GM19438 (cell line): ENCODE results near the gene STX1B.
"Not testable (repeated sequence)": the region's sequence is repeated elsewhere in the genome, so short reads cannot be mapped to it uniquely, and the experiment has no call there.

ENCODE experiments used
- ATAC-seq: cut with Tn5 transposase; IDR thresholded peaks from one replicate; pipeline ENCODE4 v1.9.1; 2021; ENCODE audit warnings: low read depth; ENCODE audit not compliant: unreplicated experiment

Gene STX1B

DNA sequence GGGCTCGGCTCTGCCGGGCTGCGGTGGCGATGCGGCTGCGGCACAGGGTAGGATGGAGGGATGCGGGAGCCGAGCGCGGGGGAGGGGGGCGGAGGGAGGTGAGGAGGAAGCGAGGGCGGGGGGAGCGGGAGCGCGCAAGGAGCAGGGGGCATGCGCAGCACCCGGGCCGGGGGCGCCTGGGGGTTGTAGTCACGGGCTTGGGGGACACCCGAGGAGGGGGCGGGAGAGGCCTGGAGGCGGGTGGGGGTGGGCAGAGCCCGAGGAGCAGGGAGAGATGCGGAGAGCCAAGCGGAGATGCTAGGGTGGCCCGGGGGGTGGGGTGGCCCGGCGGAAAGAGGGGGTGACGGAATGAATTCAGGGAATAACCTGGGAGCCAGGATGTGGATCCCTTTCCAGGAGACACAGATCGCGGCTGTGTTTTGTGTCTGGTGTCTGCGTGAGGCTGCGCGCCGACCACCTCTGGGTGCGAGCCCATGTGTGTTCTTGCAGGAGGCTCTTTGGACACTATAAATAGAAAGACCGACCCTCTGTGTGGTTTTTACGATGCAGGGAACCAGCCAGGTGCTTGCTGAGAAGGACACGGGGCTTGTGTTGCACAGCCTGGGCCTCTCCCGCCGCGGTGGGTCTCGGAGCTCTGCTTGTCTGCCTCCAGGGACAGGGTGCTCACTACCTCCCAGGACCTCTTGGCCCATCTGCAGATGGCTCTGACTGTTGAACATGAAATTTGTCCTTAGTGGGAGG, at the start of gene STX1B:
TSS of gene STX1B (minus strand) at position 54 of the 741 bp plus-strand sequence. CDS start 242 bp downstream, outside the sequence.
- ATAC-seq = no peak

DNA sequence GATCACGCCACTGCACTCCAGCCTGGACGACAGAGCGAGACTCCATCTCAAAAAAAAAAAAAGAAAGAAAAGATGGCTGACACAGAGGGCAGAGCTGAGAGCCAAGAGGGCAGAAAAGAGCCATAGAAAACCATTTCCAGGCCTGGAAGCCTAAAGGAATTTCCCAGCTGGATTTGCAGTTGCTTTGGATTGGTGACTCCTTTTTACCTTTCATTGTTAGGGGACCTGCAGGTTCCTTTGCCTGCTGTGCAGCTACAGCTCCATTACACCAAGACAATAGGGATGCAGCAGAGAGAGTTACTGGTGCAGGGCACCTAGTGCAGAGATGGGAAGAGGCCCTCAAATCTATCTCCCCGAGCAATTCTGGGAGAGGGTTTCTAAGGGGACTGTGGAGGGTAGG, 45.2 kb upstream of the STX1B start:
- ATAC-seq = no peak

DNA sequence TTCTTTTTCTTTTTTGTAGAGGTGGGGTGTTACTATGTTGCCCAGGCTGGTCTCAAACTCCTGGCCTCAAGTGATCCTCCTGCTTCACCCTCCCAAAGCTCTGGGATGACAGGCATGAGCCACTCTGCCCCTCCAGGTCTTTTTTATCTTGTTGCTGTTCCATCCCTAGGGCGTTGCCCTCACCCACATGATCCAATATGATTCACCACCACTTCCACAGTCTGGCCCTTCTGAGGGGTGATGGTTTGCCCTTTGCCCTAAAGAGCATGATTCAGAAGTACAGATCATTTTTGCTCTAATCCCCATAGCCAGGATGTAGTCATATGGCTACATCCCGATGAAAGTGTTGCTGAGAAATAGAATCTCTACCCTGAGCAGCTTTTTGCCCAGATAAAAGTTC, 41.7 kb upstream of the STX1B start:
- ATAC-seq = no peak

DNA sequence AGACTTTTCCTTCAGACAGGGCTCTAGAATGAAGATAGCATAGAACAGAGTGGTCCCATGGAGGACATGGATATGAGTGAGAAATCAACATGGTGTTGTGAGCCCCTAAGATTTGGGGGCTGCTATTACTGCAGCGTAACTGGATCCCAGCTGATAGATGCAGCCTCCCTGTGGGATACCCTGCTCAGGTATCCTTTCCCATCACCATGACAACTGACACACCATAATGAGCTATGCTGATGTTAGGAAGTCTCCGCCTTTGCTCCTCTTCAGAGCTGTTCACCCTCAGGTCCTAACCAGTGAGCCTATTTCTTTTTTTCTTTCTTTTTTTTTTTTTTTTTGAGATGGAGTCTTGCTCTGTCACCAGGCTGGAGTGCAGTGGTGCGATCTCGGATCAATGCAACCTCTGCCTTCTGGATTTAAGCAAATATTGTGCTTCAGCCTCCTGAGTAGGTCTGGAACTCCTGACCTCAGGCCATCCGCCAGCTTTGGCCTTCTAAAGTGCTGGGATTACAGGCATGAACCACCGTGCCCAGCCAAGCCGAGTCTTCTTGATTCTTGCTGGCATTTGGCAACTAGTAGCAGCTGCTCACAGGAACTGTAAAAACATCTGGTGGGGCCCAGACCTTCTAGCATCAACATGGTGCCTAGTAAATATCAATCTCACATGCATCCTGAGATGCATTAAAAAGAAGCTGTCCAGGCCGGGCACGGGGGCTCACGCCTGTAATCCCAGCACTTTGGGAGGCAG, 40.0 kb upstream of the STX1B start:
- no peak for ATAC-seq

DNA sequence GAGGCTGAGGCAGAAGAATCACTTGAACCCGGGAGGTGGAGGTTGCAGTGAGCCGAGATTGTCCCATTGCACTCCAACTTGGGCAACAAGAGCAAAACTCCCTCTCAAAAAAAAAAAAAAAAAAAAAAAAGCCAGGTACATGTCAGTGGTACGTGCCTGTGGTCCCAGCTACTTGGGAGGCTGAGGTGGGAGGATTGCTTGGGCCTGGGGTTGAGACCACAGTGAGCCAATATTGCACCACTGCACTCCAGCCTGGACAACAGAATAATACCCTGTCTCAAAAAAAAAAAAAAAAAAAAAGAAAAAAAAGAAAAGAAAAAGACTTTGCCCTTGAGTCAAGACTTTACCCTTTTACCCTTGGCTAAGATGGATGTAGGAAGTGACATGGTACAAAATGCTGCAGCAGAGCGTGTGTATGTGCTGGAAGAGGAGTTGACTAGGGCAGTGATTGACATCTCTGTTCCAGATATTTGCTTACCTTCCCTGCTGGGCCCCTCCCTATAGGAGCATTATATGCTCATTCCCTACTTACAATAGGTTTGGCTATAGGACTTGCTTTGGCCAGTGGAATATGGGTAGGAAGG, 33.6 kb upstream of the STX1B start:
- no peak for ATAC-seq

DNA sequence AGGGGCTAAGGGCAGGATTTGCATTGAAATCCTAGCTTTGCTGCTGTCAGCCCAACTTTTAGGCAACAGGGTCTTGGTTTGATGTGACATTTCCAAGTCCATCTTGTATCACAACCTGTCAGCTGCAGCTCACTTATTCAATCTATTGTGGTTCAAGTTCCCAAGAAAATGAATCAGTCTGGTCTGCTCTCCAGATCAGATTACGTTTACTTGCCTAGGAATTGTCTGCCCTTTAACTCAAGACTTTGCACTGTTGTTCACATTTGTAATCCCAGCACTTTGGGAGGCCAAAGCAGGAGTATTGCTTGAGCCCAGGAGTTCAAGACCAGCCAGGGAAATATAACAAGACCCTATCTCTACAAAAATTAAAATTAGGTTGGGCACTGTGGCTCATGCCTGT, 32.9 kb upstream of the STX1B start:
- no peak for ATAC-seq

DNA sequence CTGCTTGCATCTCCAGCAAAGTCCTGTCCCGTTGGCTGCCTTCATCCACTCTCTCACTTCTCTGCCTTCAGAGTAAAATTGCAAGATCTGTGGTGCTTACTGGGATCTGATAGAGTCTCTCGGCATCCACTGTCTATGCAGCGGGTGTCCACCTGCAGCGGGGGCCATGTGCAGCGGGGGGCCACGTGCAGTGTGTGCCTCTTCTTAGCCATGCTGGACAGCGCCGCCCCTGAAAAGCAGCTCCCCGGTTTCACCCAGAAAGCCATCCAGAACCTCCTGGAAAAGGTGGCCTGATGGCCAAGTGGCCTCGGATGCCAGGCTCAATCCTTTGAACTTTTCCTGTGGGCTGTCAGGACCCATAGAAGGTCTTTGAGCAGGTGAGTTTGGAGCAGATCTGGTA, 32.4 kb upstream of the STX1B start:
- ATAC-seq = no peak

DNA sequence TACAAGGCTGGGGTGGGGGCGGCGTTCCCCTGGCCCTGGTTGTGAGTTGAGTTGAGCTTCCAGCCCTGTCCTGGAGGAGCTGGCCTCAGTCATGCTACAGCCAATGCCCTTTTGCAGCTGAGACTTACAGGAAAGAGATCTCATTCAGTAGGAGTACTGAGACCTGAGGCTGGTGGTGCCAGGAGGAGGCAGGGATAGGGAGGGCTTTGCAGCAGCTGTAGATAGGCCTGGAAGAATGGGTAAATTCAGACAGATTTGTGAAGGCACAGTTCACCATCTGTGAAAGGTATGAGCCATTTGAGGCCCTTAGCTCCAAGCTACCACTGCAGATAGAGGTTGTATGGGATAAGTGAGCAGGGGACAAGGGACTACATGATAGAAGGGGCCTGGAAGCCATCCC, 28.6 kb upstream of the STX1B start:
- ATAC-seq = no peak

DNA sequence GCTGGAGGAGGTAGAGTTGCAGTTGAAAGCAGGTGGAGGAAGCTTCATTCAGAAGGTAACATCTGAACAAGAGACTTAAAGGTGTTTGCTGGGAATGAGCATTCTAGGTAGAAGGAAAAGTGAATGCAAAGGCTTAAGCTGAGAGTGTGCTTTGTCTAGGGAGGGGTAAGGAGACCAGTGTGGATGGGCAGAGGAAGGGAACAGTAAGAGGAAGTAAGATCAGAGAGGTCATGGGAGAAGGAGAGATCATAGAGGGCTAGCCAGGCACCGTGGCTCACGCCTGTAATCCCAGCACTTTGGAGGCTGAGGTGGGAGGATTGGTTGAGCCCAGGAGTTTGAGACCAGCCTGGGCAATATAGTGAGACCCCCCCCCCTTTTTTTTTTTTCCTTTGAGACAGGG, 26.3 kb upstream of the STX1B start:
- no peak for ATAC-seq

DNA sequence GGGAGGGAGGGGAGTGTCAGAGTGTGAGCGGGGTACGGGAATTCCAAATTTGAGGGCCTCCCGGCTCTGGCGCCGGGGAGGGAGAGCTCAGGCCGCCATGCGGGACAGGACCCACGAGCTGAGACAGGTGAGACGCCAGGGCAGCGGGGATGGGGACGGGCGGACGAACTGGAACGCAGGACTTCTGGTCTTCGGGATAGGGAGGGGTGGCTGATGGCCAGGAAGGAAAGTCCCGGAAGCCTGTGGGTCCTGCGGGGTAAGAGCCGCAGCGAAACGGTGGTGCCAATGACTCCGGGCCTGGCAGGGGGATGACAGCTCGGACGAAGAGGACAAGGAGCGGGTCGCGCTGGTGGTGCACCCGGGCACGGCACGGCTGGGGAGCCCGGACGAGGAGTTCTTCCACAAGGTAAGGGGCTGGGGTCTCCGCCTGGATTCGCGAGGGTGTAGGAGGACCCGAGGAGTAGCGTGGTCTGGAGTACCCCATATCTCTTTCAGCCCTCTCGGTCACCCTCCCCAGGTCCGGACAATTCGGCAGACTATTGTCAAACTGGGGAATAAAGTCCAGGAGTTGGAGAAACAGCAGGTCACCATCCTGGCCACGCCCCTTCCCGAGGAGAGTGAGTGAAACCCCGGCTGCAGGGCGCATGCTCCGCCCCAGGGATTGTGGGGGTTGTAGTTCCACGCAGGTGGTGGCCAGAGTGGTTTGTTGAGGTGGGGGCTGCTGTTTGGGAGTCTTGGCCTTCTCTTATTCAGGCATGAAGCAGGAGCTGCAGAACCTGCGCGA, 23.5 kb upstream of the STX1B start:
- peak; percentile 39 for ATAC-seq

DNA sequence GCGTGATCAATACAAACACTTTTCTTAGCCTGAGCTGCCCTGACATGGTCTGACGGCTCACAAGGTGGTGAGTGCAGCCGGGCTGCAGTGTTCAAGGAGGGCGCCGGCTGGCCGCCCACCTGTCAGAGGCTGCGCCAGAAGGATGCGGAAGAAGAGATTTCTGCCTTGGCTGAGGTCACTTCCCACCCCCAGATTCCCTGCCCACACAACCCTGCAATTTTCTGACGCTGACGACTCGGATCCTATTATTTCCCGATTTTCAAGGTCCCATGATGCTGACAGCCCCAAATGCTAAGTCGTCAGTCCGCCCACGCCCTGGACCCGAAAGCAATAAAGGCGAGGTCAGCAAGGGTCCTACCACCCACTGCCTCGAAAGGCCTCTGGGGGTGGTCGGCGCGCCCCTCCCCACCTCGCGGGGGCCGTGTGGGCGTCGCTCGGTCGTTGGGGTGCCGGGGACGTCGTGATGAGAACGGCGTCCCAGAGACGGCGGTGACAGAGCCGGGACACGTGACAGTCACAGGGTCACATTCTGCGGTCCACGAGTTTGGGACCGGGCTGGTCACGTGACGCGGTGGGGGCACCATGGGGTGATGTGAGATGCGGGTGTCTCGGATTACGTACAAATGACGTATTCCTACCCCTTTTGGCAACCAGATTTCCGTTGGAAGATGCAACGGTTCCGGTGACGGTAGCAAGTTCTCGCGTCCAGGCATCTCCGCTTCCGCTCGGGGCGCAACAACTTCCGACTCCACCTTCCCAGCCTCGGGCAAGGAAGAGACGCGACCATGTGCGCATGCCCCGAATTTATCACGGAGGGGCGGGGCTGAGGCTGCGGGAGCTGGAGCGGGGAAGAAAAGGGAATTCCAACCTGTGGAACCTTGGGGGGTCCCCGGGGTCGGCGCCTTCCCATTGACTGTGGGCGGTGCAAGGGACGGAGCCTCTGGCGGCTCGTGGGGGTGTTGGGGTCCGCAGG, 22.6 kb upstream of the STX1B start, which contains the start of gene STX4:
TSS of gene STX4 (plus strand) at position 823 of the 973 bp plus-strand sequence. CDS start 248 bp downstream, outside the sequence.
- peak; percentile 76 for ATAC-seq

DNA sequence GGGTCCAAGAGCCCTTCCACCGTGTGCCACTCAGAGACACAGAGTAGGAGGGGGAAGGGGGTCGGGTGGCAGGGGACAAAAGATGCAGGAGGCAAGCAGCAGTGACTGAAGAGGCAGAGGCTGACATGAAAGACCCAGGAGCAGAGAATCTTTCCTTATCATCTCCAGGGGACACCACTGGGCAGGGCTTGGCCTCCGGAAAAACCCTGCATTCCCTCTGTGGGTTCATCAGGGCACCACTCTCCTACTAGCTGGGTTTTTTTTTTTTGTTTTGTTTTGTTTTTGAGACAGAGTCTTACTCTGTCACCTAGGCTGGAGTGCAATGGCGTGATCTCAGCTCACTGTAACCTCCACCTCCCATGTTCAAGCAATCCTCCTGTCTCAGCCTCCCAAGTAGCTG, 20.8 kb upstream of the STX1B start:
- no peak for ATAC-seq

DNA sequence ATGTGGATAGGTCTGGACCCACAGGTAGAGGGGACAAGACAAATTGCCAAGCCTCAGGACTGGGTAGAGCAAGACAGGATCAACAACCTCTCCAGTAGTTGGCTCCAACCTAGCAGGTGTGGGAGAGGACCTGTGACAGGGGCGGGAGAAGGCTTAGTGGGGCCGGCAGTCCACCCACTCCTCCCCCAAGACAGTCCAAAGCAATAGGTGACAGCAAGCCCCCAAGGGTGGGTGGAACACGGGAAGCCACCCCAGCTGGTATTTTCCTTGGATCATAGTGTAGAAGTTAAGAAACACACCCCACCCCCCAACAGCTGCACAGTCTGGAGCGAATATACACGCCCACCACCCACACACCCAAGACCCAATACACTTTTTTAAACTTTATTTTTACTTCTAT, 18.8 kb upstream of the STX1B start:
- no peak for ATAC-seq

DNA sequence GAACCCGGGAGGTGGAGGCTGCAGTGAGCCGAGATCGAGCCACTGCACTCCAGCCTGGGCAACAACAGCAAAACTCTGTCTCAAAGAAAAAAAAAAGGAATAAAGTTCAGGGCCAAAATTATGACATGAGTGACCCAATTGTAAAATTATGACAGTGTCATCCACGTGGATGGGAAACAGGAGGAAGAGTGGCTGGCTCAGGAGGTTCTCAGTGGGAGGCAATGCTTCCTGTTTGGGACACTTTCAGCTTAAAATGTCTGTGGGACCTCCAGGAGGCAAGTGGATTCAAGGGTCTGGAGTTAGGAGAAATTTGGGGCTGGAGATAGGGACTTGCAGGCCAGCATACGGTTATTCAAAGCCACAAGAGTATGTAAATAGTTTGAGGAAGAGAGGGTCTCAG, 14.9 kb upstream of the STX1B start:
- ATAC-seq = no peak

DNA sequence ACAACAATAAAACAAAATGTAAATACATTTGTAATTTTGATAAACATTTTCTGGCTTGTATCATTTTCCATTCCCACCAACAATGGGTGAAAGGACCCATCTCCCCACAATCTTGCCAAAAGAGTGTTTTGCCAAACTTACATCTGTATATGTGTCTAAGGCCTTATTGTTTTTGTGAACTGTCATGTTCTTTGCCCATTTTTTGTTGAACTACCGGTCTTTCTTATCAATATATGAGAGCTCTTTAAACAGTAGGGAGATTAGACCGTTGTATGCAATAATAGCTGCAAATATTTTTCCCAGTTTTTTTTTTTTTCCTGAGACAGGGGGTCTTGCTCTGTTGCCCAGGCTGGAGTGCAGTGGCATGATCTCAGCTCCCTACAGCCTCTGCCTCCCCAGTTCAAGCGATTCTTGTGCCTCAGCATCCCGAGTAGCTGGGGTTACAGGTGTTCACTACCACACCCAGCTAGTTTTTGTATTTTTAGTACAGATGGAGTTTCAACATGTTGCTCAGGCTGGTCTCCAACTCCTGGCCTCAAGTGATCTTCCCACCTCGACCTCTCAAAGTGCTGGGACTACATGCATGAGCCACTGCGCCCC, 13.3 kb upstream of the STX1B start:
- no peak for ATAC-seq

DNA sequence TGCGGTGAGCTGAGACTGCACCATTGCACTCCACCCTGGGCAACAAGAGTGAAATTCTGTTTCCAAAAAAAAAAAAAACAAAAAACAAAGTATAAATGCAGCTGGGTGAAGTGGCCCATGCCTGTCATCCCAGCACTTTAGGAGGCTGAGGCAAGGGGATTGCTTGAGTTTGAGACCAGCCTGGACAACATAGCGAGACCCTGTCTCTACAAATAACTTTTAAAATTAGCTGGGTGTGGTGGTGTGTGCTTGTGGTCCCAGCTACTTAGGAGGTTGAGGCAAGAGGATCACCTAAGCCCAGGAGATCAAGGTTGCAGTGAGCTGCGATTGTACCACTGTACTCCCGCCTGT, 12.8 kb upstream of the STX1B start:
- ATAC-seq = no peak

DNA sequence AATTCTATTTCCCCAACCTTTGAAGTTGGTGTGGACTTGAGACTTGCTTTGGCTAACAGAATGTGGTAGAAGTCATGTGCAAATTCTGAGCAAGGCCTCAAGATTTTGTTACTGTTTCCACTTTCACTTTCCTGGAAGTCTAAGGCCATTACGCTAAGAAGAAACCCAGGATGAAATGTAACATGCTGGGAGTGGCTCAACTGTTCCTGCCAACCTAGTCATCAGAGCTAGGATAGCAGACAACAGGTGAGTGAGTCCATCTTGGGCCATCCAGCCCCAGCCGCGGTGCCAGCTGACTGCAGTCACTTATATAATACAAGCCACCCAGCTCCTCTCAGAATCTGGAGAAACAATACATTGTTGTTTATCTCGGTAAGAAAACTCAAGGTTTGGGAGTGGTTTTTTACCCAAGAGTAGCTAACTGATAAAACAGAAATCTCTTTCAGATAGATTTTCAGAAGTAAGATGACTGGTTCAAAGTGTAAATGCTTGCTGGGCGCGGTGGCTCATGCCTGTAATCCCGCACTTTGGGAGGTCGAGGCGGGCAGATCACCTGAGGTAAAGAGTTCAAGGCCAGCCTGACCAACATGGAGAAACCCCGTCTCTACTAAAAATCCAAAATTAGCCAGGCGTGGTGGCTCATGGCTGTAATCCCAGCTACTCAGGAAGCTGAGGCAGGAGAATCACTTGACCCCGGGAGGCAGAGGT, 12.3 kb upstream of the STX1B start:
- no peak for ATAC-seq

DNA sequence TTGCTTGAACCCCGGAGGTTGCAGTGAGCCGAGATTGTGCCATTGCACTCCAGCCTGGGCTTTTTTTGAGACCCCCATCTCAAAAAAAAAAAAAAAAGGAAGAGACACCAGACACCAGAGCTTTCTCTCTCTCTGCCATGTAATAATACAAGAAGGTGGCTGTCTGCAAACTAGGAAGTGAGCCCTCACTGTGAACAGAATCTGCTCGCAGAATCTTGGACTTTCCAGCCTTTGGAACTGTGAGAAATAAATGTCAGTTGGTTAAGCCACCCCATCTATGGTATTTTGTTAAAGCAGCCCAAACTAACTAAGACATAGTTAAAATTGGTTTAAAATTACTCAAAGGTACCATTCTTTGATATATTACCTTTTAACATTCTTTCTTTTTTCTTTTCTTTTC, 10.1 kb upstream of the STX1B start:
- ATAC-seq = no peak

DNA sequence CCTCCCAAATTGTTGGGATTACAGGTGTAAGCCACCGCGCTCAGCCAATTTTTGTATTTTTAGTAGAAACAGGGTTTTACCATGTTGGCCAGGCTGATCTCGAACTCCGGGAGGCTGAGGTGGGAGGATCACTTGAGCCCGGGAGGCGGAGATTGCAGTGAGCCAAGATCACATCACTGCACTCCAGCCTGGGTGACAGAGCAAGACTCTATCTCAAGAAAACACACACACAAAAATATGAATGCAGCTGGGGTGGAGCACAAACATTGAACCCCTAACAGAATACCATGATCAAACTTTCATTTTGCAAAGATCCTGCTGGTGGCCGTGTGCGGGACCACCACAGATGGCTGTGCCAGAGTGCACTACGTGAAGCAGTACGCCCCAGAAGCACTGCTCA, 7.3 kb upstream of the STX1B start:
- not testable (repeated sequence) for ATAC-seq
